ENCODE results near the gene ANKMY2. TPM values are rescaled to one million over a fixed set of nuclear protein-coding genes. Genes with fewer than 3 reads are reported as not detected.

ANKMY2 gene
- total RNA-seq, 4 donors from 2014 or later: 7.9 to 16.2 (median 8.6) TPM

GRCh38 chr7:16594061-16594460 is 51.5 kb downstream of the ANKMY2 start:
- TF ChIP-seq POLR2A (IDR thresholded peaks at IDR 0.05): no peak
- TF ChIP-seq, protein P1, sequence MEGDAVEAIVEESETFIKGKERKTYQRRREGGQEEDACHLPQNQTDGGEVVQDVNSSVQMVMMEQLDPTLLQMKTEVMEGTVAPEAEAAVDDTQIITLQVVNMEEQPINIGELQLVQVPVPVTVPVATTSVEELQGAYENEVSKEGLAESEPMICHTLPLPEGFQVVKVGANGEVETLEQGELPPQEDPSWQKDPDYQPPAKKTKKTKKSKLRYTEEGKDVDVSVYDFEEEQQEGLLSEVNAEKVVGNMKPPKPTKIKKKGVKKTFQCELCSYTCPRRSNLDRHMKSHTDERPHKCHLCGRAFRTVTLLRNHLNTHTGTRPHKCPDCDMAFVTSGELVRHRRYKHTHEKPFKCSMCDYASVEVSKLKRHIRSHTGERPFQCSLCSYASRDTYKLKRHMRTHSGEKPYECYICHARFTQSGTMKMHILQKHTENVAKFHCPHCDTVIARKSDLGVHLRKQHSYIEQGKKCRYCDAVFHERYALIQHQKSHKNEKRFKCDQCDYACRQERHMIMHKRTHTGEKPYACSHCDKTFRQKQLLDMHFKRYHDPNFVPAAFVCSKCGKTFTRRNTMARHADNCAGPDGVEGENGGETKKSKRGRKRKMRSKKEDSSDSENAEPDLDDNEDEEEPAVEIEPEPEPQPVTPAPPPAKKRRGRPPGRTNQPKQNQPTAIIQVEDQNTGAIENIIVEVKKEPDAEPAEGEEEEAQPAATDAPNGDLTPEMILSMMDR (IDR thresholded peaks at IDR 0.05 in 4 of 5, conservative IDR thresholded peaks at IDR 0.05 in 1 of 5): no peak
- intact Hi-C loops (cut with DNase I; ENCODE audit: low total_unique reads): no loop called here
- no peak for ATAC-seq
- no peak overlapping the region for H3K4me3 ChIP-seq
- in situ Hi-C loops (cut with MboI; ENCODE audit: low sequenced_read_pairs in 4 of 4): loop anchor here in 1 of 4 donors (25.0 kb wide), 1 partner anchor 318 kb away; no protein-coding TSS in a partner anchor
- no peak overlapping the region for H3K27ac ChIP-seq
- H3K4me1 ChIP-seq: no peaks in the 10 kb centered on the region
- H3K36me3 ChIP-seq: no peaks in the 10 kb centered on the region
- no peaks in the 10 kb centered on the region for H3K9me3 ChIP-seq
- DNase-seq: no peak
- no peaks in the 10 kb centered on the region for H3K27me3 ChIP-seq

DNA sequence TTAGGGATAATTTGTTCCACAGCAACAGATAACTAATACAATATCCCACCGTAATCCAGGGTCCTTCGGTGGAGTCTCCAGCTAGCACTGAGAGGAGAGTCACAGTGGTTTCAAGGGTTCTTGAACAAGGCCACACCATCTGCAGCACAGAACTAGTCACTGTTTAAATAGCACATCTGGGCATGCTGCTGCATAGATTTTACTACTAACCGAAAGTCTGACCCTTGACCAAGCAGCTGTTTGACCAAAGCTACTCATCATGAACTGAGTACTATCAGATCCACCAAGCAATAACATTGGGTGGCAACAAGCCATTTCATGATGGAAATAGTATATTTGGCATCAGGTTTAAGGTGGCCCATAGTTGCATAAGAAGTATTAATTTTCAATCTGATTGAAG is 53.2 kb downstream of the ANKMY2 start:
- DNase-seq (no peak), ATAC-seq (no peak)
- H3K36me3 ChIP-seq: no peaks in the 10 kb centered on the region
- H3K9me3 ChIP-seq: no peaks in the 10 kb centered on the region
- no peaks in the 10 kb centered on the region for H3K27me3 ChIP-seq
- TF ChIP-seq, protein P1 (IDR thresholded peaks at IDR 0.05 in 4 of 5, conservative IDR thresholded peaks at IDR 0.05 in 1 of 5): no peak
- TF ChIP-seq POLR2A (IDR thresholded peaks at IDR 0.05): no peak
- in situ Hi-C loops (cut with MboI; ENCODE audit: low sequenced_read_pairs in 4 of 4): loop anchor here in 1 of 4 donors (25.0 kb wide), 1 partner anchor 320 kb away; no protein-coding TSS in a partner anchor
- no peak overlapping the region for H3K4me3 ChIP-seq
- H3K27ac ChIP-seq: no peak overlapping the region
- peaks cover 0 to 4% of the 10 kb centered on the region in 2 donors for H3K4me1 ChIP-seq
- intact Hi-C loops (cut with DNase I; ENCODE audit: low total_unique reads): no loop called here

GRCh38 chr7:16590424-16590823 is 55.1 kb downstream of the ANKMY2 start:
- no peak overlapping the region for H3K4me3 ChIP-seq
- in situ Hi-C loops (cut with MboI; ENCODE audit: low sequenced_read_pairs in 4 of 4) (loop anchor here in 1 of 4 donors (25.0 kb wide), 1 partner anchor 322 kb away; no protein-coding TSS in a partner anchor), intact Hi-C loops (cut with DNase I; ENCODE audit: low total_unique reads) (no loop called here)
- TF ChIP-seq, protein P1 (IDR thresholded peaks at IDR 0.05 in 4 of 5, conservative IDR thresholded peaks at IDR 0.05 in 1 of 5): no peak
- no peak for TF ChIP-seq POLR2A (IDR thresholded peaks at IDR 0.05)
- H3K27me3 ChIP-seq: no peaks in the 10 kb centered on the region
- no peaks in the 10 kb centered on the region for H3K36me3 ChIP-seq
- no peak overlapping the region for H3K27ac ChIP-seq
- H3K9me3 ChIP-seq: no peaks in the 10 kb centered on the region
- H3K4me1 ChIP-seq: peaks cover 0 to 4% of the 10 kb centered on the region in 2 donors
- ATAC-seq (no peak), DNase-seq (no peak)

DNA sequence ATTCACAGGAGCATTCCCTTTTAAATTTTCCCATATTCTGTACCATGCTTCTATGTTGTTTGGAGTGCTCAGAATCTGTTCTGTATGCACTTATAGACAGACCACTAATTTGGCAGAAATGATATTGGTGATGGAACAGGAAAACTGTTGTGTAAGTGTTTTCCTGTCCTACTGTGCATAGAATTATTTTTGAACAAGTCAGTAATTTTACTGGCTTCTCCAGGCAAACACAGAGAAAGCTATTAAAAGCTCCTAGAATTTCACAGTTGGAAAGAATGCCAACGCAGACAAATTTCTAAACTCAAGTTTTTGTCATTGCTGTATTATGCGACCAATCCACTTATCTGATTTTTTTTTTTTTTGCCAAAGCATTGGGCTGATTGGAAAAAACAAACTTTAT is 55.7 kb downstream of the ANKMY2 start:
- H3K9me3 ChIP-seq: no peaks in the 10 kb centered on the region
- in situ Hi-C loops (cut with MboI; ENCODE audit: low sequenced_read_pairs in 4 of 4): loop anchor here in 1 of 4 donors (25.0 kb wide), 1 partner anchor 322 kb away; no protein-coding TSS in a partner anchor
- H3K27me3 ChIP-seq: no peaks in the 10 kb centered on the region
- DNase-seq (no peak), ATAC-seq (no peak)
- H3K4me1 ChIP-seq: peaks cover 0 to 4% of the 10 kb centered on the region in 2 donors
- H3K27ac ChIP-seq: no peak overlapping the region
- intact Hi-C loops (cut with DNase I; ENCODE audit: low total_unique reads): no loop called here
- no peak for TF ChIP-seq POLR2A (IDR thresholded peaks at IDR 0.05)
- TF ChIP-seq, protein P1 (IDR thresholded peaks at IDR 0.05 in 4 of 5, conservative IDR thresholded peaks at IDR 0.05 in 1 of 5): no peak
- no peaks in the 10 kb centered on the region for H3K36me3 ChIP-seq
- no peak overlapping the region for H3K4me3 ChIP-seq

DNA sequence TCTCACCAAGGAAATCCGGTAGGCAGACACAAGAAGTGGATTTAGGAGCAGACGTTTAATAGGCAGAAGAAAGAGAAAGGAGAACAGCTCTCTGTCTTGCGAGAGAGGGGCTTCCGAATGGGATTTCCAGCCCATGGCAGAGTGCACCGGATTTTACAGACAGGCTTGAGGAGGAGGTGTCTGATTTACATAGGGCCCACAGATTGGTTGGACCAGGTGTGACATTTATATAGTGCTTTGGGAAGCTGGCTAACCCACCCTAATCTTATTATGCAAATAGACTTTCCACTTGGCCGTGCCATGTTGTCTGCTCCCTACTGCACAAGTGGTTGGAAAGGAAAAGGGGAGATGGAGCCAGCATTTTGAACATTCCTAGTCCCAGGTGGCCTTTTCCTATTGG is 57.8 kb downstream of the ANKMY2 start:
- TF ChIP-seq, protein P1 (IDR thresholded peaks at IDR 0.05 in 4 of 5, conservative IDR thresholded peaks at IDR 0.05 in 1 of 5): no peak
- H3K4me1 ChIP-seq: peaks cover 0 to 4% of the 10 kb centered on the region in 2 donors
- H3K36me3 ChIP-seq: no peaks in the 10 kb centered on the region
- peak overlapping the region in 1 of 4 donors; percentile 13 for H3K4me3 ChIP-seq
- H3K27me3 ChIP-seq: no peaks in the 10 kb centered on the region
- no peak overlapping the region for H3K27ac ChIP-seq
- ATAC-seq (no peak), DNase-seq (no peak)
- H3K9me3 ChIP-seq: no peaks in the 10 kb centered on the region
- intact Hi-C loops (cut with DNase I; ENCODE audit: low total_unique reads): no loop called here
- in situ Hi-C loops (cut with MboI; ENCODE audit: low sequenced_read_pairs in 4 of 4): loop anchor here in 1 of 4 donors (25.0 kb wide), 1 partner anchor 325 kb away; no protein-coding TSS in a partner anchor
